ENCODE results near the gene GPR15. TPM values are rescaled to one million over a fixed set of nuclear protein-coding genes. Genes with fewer than 3 reads are reported as not detected.

GPR15 gene
- total RNA-seq, 4 donors from 2014 or later: not detected

GRCh38 chr3:98513091-98513511, 18.7 kb upstream of the GPR15 start:
- H3K9me3 ChIP-seq: no peaks in the 10 kb centered on the region
- no peak overlapping the region for H3K4me3 ChIP-seq
- no peaks in the 10 kb centered on the region for H3K4me1 ChIP-seq
- H3K36me3 ChIP-seq: no peaks in the 10 kb centered on the region
- H3K27ac ChIP-seq: no peak overlapping the region
- DNase-seq: peak in 1 of 2 donors; percentile 16
- TF ChIP-seq CTCF (IDR thresholded peaks at IDR 0.05) (no peak), POLR2A (IDR thresholded peaks at IDR 0.05) (no peak)
- intact Hi-C loops (cut with DNase I; ENCODE audit: low total_unique reads): no loop called here
- no peaks in the 10 kb centered on the region for H3K27me3 ChIP-seq

GRCh38 chr3:98513736-98514135, 18.0 kb upstream of the GPR15 start:
- DNase-seq: no peak
- intact Hi-C loops (cut with DNase I; ENCODE audit: low total_unique reads): no loop called here
- no peak for TF ChIP-seq POLR2A (IDR thresholded peaks at IDR 0.05)
- TF ChIP-seq CTCF (IDR thresholded peaks at IDR 0.05): no peak
- no peak overlapping the region for H3K27ac ChIP-seq
- H3K4me1 ChIP-seq: no peaks in the 10 kb centered on the region
- H3K9me3 ChIP-seq: no peaks in the 10 kb centered on the region
- no peak overlapping the region for H3K4me3 ChIP-seq
- H3K27me3 ChIP-seq: no peaks in the 10 kb centered on the region
- no peaks in the 10 kb centered on the region for H3K36me3 ChIP-seq

- peaks cover 0 to 6% of the 10 kb centered on the region in 2 donors for H3K4me1 ChIP-seq
- intact Hi-C loops (cut with DNase I; ENCODE audit: low total_unique reads): no loop called here
- H3K4me3 ChIP-seq: no peak overlapping the region
- H3K36me3 ChIP-seq: no peaks in the 10 kb centered on the region
- no peaks in the 10 kb centered on the region for H3K9me3 ChIP-seq
- no peak for DNase-seq
- H3K27ac ChIP-seq: no peak overlapping the region
- no peaks in the 10 kb centered on the region for H3K27me3 ChIP-seq
- TF ChIP-seq POLR2A (IDR thresholded peaks at IDR 0.05) (no peak), CTCF (IDR thresholded peaks at IDR 0.05) (no peak)
These were observed 16.8 kb upstream of the GPR15 start for GRCh38 chr3:98514948-98515347.

GRCh38 chr3:98518816-98519215, 13.0 kb upstream of the GPR15 start:
- no peaks in the 10 kb centered on the region for H3K36me3 ChIP-seq
- peaks cover 0 to 18% of the 10 kb centered on the region in 2 donors for H3K4me1 ChIP-seq
- no peaks in the 10 kb centered on the region for H3K27me3 ChIP-seq
- no peak for DNase-seq
- no peaks in the 10 kb centered on the region for H3K9me3 ChIP-seq
- no peak overlapping the region for H3K4me3 ChIP-seq
- intact Hi-C loops (cut with DNase I; ENCODE audit: low total_unique reads): no loop called here
- TF ChIP-seq POLR2A (IDR thresholded peaks at IDR 0.05): no peak
- TF ChIP-seq CTCF (IDR thresholded peaks at IDR 0.05): no peak
- no peak overlapping the region for H3K27ac ChIP-seq

GRCh38 chr3:98519351-98519750, 12.4 kb upstream of the GPR15 start:
- peaks cover 0 to 18% of the 10 kb centered on the region in 2 donors for H3K4me1 ChIP-seq
- no peaks in the 10 kb centered on the region for H3K36me3 ChIP-seq
- TF ChIP-seq CTCF (IDR thresholded peaks at IDR 0.05): no peak
- no peak for TF ChIP-seq POLR2A (IDR thresholded peaks at IDR 0.05)
- no peaks in the 10 kb centered on the region for H3K27me3 ChIP-seq
- no peak overlapping the region for H3K4me3 ChIP-seq
- H3K9me3 ChIP-seq: no peaks in the 10 kb centered on the region
- no peak for DNase-seq
- intact Hi-C loops (cut with DNase I; ENCODE audit: low total_unique reads): no loop called here
- H3K27ac ChIP-seq: no peak overlapping the region
